HUDEP-2 (cell line): ENCODE measurements around the gene PPBP.
A peak's percentile ranks its signal among the peaks of the same experiment; 100 is the strongest.
"Not testable (repeated sequence)": the region's sequence is repeated elsewhere in the genome, so short reads cannot be mapped to it uniquely, and the experiment has no call there.

Experiments
- DNase-seq, 76 experiments: peaks; one replicate each; lab custom pipeline; 2025; ENCODE audit not compliant: unreplicated experiment in 76 of 76; lab: John Stamatoyannopoulos, UW

Gene PPBP

GRCh38 chr4:73952352-73952751 lies 35.6 kb downstream of the PPBP start:
- no peak for DNase-seq

- not testable (repeated sequence) for DNase-seq
Observed at GRCh38 chr4:73950376-73950920, 37.5 kb downstream of the PPBP start.

DNA sequence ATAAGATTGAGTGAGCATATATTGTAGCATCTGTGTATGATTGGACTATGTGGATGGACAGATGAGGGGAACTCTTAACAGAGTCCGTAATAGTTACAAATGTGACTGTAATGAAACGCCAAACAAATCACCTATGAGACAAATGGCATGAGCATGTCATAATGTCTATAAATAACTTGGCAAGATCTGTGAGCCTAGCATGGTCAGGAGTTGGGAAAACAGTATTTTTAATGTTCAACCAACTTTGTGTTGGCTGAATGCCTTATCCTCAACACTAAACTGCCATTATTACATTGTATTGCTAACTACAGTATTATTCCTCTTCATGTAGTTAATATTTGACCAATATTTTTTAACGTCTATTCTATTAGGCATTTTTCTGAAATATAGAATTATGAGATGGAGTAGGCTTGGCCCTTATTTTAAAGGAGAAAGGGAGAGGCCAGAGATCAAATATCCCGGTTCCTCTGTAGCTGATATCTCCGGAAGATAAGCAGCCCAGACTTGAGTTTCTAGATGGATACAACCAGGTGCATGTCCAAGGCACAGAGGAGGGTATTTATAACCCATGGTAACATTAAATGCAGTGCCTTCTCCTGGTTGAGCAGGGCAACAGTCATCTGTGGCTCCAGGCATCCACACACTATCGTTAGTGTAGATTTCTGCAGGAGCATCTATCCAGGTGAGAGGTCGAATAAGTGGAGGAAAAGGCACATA lies 38.8 kb downstream of the PPBP start:
- no peak for DNase-seq

DNA sequence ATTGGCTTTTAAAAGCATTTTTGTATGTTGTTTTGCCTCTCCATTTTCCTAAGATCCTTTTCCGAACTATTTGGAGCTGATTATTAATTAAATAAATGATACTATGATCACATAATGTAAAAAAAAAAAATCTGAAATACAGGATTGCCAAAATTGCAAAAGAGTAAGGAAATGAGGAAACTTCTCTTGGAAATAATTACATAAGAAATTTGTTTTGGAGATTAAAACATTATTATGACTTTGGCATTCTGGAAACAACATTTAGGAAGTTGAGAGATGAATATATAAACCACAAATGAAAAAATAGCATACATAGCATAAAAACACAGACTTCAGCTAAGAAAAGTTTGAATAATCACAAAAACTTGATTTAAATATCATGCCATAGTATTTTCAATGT lies 39.7 kb downstream of the PPBP start:
- DNase-seq: no peak

DNA sequence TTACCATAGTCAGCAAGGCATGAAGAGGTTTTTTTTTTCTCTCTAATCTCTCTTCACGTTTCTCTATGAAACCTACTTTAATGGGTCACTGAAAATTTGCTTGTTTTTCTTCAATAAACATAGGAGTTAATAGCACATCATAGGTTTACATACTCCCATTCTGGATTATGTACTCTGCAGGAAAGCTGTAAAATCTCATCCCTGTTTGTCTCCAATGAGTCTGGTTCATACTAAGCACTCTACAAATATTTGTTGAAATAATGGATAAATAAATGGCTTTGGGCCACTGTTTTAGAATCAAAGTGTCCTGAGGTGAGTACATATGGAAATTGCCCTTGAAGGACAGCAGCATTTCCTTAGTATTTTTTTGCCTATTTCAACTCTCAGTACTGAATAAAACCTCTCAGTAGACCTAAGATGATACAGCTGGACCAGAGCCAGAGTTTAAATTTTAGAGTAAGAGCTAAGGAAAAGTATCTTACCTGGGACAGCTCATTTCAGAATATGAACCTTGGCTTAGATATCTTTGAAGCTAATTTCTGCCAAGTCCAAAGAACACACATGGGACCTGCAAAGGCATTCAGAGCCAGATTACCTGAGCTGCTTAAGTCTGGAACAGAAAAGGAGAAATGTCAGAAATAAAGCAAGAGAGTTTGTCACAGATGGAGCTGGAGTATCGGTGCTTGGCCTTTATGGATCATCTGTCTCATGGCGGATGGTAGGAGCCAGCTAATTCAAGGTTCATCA lies 40.6 kb downstream of the PPBP start:
- DNase-seq: no peak

DNA sequence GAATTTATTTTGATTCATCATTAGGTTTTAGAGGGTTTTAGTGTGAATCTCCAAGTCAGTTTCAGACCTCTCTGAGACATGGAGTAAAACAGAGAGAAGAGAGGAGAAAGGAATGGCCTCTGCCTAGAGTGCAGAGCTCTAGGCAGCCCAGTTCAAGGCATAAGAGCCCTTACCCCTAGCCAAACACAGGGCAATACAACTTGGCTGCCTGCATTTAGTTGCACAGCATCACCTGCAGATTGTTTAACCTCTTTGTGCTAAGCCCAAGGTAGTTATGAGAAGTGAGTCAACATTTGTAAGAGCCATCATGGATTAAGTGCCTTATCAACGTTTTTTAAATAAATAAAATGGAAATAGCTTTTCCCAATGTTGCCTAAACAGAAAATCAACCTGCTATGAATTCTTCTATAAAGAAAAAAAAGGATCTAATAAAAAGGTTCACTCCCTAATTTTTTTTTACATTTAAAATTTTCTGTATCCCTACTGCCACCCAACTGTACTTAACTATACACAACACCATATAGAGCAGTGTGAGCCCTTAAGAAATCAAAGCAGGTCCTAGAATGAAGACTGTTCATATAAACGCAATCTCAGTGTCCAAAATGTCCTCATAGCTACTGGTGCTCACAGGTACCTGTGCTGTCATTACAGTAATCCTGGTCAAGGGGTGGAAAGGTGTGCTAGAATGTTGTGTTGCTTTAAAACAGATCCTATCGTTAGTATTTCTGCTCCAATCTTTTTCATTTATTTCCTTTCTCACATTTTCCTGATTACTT lies 42.1 kb downstream of the PPBP start:
- no peak for DNase-seq

- no peak for DNase-seq
Observed at GRCh38 chr4:73945140-73945539, 42.9 kb downstream of the PPBP start.

- peak in 14 of 76 experiments; percentile 2 to 26 (median 8) for DNase-seq
Observed at GRCh38 chr4:73944061-73944875, 43.7 kb downstream of the PPBP start.

DNA sequence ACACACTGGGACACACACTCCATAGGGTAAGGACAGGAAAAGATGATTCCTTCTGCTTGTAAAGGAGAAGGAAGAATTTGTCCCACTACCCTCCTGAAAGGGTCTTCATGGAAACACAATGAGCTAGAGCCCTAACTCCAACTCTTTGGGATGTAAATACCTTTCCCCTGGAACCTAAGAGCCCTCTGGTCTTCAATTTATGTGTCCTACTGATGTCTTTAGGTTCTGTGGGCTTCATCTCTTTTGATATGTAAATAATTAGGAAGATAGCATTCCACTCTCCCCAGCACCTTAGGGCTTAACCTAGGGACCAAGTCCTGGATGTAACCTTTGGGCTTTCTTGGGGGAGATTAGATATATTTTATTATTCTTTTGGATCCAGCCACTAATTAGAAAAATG lies 44.4 kb downstream of the PPBP start:
- DNase-seq: no peak

DNA sequence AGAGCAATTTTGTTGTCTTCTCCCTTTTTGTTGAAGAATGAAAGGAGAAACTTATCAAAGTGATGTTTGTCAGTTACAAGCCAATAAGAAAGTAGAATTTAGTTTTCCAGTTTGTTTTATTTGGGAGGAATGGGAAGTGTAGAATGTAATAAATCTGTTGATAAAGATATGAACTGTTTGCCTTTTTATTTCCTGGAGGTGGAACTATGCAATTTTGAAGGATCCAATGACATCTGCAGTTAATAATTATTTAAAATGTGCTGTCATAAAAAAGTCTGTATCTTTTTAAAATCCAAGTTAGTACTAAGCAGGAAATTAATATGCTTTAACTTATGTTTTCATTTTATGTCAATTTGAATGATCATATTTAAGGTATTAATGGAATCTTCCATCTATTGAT lies 51.0 kb downstream of the PPBP start:
- no peak for DNase-seq
